Activated CD8-positive, alpha-beta memory T cell treated with anti-CD3 and anti-CD28 coated beads, Interleukin-2, amount 50 U/mL, for 48 hours (primary cell): ENCODE measurements around the gene ATP6V1F.

Experiments
- DNase-seq: peaks from one replicate; pipeline ENCODE4 v3.0.0-alpha.2; 2020

ATP6V1F gene

DNA sequence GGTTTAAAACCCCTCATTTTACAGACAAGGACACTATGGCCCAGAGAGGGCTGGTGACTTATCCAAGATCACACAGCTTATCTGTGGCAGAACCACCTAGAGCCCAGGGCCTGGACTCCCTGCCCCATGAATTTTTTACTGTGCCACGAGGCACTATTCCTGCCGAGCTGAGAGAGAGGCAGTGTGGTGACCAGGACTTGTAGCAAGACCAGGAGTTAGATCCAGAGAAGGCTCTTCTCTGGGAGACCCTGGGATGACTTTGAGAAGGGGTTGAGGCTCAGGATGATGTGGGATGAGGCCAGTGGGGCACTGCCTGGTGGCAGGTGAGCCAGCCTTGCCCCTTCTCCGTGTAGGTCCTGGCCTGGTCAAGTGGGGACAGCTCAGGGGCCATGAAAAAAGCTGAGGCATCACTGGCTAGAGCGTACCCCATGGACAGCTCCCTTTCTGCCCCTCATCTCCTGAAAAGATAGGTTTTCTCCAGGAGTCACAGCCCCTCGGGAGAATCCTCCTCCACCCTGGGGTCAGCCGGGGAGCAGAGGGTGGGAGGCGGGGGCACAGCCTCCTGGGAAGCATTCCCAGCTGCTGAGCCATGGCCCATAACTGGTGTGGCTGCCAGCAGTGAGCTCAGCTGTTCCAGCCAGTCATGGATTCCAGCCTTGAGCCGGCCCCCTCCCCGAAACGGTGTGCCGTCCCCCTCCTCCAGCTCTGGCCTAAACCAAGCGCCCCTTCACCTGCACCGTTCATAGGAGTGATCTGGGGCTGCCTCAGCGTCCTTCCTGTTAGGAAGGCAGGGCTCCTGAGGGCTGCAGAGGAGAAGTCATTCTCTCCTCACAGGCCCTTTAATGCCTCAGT is 26.6 kb upstream of the ATP6V1F start:
- no peak for DNase-seq

DNA sequence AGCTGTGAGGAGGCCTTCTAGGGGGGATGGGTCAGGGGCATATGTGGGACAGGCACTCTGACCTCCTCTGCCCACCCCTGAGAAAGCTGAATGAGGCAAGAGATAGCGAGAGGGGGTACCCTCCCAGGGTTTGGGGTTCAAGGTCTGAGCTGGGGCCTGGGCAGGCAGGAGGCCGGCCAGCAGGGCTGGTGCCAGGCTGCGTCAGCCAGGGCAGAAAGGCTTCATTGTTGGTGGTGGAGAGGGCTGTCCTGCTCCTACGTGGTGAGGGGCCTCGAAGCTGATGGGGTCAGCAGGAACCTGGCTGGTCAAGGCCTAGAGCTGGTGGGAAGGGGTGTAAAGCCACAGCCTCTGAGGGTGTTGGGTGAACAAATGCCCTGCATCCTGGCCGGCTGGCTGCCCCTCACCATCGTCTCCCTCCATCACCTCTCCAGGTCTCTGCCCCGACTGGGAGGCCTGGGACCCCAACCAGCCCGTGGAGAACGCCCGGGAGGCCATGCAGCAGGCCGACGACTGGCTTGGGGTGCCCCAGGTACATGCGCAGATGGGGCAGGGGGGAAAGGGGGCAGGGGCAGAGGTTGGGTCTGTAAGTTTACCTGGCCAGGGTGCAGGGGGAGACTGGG is 25.8 kb upstream of the ATP6V1F start:
- DNase-seq = no peak

DNA sequence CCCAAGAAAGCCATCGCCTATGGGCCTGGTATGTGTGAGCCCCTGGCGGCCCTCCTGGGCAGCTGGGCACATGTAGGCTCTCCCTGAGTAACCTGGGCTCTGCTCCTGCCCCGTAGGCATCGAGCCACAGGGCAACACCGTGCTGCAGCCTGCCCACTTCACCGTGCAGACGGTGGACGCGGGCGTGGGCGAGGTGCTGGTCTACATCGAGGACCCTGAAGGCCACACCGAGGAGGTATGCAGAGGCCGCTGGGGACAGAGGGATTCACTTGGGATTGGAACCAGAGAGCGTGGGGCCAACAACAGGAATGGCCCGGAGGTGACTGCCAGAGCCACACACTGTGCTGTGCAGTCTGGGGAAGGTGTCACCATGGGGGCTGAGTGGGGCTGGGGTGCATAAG is 25.1 kb upstream of the ATP6V1F start:
- DNase-seq = no peak

DNA sequence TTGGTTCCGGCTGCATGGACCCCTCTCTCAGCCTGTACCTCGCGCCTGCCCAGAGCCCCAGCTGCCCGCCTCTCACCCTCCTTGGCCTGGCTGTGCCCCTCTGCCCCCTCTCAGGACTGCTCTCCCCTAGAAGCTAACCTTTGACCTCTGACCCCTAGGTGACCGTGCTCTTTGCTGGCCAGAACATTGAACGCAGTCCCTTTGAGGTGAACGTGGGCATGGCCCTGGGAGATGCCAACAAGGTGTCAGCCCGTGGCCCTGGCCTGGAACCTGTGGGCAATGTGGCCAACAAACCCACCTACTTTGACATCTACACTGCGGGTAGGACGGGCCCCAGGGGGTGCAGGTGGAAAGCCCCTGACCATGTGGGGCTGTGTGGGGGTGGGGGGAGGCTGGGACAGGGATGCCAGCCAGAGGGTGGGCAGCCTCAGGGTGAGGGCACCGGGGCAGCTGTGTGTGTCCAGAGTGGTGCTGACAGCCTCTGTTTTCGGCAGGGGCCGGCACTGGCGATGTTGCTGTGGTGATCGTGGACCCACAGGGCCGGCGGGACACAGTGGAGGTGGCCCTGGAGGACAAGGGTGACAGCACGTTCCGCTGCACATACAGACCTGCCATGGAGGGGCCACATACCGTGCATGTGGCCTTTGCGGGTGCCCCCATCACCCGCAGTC is 24.4 kb upstream of the ATP6V1F start:
- DNase-seq = no peak

DNA sequence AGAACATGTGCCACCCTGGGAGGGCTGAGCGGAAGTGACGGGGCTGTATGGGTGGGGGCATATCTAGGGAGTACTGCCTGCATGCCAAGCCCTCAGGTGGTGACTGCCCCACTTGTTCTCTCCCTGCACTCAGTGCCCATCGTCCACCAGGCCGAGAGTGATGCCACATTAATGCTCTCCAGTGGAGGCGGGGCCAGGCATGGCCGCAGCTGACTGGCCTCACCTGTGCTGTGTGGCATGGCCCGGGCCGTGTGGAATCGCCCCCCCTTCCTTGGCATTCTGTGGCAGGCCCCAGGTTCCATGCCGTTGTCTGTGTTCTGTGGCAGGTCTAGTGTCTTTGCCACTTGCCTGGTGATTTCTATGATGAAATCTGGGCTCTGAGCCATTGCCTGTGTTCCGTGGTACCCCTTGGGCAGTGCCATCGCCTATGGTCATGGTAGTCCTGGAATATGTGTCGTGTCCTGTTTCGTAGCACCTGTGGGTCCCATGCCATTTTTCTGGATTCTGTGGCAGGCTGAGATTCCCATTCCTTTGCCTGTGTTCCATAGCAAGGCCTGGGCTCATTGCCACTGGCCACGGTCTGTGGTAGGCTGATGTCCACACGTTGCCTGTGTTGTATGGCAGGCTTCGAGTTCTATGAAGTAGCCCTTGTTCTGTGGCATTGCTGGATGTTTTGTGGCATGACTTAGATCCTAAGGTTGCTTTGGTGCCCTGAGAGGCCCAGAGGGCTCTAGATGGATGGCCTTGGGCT is 23.5 kb upstream of the ATP6V1F start:
- DNase-seq = no peak

DNA sequence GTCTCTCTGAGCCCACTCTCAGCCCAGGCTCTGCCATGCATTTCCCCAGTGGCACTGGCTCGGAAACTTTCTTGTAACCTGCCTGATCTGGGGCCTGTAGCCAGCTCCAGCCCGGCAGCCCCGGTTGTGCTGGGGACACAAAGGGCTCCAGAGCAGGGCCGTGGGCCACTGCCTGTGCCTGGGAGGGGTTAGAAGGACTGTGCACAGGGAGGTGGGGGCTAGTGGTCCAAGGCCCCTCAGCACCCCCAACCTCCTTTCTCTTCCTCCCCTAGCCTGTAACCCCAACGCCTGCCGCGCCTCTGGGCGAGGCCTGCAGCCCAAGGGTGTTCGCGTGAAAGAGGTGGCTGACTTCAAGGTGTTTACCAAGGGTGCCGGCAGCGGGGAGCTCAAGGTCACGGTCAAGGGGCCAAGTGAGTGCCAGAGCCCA is 22.9 kb upstream of the ATP6V1F start:
- DNase-seq = no peak

DNA sequence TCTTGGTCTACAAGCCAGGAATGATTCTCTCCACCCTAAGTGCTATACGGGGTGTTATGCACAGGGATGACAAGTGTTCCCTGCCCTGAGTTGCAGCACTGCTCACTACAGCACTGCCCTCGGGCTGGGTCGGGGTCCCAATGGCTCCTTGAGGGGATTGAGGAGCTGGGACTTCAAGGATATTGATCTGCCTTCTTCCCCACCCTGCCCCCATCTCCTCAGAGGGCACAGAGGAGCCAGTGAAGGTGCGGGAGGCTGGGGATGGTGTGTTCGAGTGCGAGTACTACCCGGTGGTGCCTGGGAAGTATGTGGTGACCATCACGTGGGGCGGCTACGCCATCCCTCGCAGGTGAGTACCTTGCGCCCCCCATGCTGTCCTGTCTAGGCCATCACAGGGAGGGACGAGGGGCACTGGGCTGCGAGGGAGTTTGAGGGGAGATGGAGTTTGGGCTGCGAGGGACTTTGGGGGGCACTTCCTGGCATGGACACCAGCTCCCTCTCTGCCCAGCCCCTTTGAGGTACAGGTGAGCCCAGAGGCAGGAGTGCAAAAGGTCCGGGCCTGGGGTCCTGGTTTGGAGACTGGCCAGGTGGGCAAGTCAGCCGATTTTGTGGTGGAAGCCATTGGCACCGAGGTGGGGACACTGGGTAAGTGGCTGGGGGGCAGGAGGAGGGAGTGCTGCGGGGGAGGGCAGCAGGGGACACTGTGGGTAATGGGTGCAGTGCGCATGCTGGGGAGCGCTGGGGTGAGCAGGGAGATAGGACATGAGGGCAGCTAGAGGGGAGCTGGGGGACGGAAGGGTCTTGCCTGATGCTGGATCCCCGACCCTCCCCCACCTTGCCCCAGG is 22.1 kb upstream of the ATP6V1F start:
- DNase-seq = no peak

DNA sequence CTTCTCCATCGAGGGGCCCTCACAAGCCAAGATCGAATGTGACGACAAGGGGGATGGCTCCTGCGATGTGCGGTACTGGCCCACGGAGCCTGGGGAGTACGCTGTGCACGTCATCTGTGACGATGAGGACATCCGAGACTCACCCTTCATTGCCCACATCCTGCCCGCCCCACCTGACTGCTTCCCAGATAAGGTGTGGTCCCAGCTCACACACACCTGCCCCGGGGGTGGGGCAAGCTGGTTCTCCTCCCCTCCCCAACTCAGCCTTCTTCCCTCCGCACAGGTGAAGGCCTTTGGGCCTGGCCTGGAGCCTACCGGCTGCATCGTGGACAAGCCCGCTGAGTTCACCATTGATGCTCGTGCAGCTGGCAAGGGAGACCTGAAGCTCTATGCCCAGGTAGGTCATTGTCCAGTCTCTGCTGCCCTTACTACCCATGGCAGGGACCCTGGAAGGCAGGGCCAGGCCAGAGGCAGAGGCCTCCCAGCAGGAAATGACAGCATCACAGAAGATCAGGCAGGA is 21.4 kb upstream of the ATP6V1F start:
- no peak for DNase-seq

DNA sequence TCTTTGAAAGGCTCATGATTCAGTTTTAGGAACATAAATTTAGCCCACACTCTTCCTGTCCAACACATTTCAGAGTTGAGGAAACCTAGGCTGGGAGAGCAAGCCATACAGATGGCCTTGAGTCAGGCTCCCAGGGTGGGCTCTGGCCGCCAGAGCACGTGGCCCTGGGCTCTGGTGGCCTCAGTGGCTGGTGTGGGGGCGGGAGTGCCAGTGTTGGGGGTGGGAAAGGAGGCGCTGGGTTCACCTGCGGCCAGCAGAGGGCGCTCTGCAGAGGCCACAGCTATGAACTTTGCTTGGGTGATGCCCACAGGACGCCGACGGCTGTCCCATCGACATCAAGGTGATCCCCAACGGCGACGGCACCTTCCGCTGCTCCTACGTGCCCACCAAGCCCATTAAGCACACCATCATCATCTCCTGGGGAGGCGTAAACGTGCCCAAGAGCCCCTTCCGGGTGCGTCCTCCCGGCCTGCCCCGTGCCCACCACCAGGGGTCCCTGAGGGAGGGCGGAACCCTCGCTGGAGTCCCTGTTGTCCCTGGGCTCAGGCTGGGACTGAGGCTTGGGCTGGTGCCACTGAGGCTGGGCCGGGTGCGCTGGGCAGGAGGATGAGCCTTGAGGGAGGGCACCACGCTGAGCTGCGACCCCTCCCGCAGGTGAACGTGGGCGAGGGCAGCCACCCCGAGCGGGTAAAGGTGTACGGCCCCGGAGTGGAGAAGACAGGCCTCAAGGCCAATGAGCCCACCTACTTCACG is 20.6 kb upstream of the ATP6V1F start:
- DNase-seq = peak; percentile 87

DNA sequence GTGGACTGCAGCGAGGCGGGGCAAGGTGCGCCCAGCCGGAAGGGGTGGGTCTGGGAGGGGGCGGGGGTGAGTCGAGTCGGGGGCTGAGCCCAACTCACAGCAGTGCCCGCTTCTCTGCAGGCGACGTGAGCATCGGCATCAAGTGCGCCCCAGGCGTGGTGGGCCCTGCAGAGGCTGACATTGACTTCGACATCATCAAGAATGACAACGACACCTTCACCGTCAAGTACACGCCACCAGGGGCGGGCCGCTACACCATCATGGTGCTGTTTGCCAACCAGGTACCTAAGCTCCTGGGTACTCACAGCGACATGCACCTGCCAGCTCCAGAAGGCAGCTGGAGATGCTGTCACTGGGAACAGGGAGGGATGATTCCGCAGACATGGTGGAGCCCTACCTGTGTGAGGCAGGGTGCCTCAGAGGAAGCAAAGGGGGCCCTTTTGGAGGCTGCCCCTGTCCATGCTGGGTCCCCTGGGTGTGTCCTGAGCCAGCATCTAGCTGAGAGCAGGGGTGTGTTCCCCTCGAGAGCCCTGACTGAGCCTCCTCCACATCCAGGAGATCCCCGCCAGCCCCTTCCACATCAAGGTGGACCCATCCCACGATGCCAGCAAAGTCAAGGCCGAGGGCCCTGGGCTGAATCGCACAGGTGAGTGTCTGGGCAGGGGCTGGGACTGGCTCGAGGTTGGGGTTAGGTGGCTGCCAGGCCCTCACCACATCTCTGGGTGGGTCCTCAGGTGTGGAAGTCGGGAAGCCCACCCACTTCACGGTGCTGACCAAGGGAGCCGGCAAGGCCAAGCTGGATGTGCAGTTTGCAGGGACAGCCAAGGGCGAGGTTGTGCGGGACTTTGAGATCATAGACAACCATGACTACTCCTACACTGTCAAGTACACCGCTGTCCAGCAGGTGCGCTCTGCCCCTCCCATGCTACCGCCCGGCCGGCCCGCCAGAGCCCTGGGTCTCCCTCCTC is 19.7 kb upstream of the ATP6V1F start:
- DNase-seq = no peak

DNA sequence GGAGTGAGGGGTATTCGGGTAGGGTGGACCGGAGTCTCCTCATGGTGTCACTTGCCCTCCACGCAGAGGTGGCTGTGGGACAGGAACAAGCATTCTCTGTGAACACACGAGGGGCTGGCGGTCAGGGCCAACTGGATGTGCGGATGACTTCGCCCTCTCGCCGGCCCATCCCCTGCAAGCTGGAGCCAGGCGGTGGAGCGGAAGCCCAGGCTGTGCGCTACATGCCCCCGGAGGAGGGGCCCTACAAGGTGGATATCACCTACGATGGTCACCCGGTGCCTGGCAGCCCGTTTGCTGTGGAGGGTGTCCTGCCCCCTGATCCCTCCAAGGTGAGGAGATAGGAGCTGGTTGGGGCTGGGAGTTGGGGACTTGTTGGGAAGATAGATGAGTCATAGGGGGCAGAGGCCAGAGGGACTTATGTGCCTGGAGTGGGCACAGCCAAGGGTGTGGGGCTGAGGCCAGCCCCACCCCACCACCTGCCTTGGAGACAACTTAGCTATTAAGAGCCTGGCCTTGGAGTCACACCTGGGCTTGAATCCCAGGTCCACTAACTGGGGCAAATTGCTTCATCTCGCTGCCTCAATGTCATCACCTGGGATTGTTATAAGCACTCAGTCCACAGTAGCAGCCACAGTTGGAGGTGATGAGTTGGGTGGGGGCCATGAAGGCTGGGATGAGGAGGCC is 18.6 kb upstream of the ATP6V1F start:
- no peak for DNase-seq

DNA sequence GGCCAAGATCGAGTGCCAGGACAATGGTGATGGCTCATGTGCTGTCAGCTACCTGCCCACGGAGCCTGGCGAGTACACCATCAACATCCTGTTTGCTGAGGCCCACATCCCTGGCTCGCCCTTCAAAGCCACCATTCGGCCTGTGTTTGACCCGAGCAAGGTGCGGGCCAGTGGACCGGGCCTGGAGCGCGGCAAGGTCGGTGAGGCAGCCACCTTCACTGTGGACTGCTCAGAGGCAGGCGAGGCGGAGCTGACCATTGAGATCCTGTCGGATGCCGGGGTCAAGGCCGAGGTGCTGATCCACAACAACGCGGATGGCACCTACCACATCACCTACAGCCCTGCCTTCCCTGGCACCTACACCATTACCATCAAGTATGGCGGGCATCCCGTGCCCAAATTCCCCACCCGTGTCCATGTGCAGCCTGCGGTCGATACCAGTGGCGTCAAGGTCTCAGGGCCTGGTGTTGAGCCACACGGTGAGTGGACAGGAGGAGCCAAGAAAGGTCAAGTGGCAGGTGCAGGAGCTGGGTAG is 17.8 kb upstream of the ATP6V1F start:
- DNase-seq = no peak

DNA sequence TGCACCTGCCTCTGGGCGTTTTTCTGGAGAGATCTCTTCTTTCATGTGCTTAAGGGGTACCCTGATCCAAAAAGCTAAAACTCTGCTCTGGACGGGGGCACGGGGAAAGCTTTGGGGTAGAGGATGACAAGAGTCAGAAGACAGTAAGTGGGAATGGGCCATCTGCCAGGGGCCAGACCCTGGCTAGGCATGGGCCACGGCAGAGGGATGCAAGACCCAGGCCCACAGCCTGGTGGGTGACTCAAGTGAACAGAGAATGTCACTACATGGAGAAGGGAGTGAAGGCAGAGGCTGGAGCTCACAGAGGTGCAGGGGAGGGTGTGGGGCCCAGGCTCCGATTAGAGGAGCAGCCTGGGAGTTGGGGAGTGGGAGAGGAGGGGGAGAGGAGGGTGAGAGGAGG is 17.2 kb upstream of the ATP6V1F start:
- no peak for DNase-seq

DNA sequence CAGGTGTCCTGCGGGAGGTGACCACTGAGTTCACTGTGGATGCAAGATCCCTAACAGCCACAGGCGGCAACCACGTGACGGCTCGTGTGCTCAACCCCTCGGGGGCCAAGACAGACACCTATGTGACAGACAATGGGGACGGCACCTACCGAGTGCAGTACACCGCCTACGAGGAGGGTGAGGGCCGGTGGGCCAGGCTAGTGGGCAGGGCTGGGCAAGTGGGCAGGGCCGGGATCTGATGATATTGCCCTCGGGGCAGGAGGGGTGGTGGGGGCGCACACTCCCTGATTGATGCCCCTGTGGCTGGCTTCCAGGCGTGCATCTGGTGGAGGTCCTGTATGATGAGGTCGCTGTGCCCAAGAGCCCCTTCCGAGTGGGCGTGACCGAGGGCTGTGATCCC is 16.7 kb upstream of the ATP6V1F start:
- no peak for DNase-seq

DNA sequence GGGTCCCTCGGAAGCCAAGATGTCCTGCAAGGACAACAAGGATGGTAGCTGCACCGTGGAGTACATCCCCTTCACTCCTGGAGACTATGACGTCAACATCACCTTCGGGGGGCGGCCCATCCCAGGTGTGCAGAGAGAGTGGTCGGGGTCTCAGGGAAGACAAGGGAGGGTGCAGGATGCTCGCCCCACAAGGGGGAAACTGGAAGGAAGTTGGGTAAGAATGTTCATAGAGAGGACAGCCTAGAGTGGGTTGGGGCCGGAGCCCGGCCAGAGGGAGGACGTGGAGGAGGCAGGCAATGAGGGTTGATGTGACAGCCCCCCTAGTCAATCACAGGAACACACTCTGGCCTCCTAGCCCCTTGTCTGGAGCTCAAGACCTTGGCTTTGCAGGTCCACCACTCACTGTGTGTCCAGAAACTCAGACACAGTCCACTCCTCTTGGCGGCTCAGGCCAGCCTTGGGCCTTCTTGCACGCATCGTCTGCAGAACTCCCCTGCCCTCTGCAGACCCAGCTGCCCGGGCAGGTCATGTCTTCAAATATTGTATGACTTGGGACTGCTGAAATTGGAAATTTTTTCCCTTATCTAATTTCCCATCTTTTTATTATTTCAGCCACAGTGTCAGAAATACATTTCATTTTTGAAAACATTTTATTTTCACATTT is 15.7 kb upstream of the ATP6V1F start:
- DNase-seq = no peak

DNA sequence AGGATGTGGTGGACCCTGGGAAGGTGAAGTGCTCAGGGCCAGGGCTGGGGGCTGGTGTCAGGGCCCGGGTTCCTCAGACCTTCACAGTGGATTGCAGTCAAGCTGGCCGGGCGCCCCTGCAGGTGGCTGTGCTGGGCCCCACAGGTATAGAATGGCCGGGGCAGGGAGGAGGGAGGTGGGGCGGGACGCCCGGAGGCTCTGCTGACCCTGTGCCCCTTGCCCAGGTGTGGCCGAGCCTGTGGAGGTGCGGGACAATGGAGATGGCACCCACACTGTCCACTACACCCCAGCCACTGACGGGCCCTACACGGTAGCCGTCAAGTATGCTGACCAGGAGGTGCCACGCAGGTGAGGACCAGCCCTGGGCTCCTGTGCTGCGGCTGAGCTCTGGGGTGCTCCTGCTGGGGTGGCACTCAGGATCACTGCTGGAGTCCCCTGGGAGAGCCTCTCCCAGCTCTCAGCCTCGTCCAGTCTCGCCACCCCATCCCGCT is 14.9 kb upstream of the ATP6V1F start:
- no peak for DNase-seq

DNA sequence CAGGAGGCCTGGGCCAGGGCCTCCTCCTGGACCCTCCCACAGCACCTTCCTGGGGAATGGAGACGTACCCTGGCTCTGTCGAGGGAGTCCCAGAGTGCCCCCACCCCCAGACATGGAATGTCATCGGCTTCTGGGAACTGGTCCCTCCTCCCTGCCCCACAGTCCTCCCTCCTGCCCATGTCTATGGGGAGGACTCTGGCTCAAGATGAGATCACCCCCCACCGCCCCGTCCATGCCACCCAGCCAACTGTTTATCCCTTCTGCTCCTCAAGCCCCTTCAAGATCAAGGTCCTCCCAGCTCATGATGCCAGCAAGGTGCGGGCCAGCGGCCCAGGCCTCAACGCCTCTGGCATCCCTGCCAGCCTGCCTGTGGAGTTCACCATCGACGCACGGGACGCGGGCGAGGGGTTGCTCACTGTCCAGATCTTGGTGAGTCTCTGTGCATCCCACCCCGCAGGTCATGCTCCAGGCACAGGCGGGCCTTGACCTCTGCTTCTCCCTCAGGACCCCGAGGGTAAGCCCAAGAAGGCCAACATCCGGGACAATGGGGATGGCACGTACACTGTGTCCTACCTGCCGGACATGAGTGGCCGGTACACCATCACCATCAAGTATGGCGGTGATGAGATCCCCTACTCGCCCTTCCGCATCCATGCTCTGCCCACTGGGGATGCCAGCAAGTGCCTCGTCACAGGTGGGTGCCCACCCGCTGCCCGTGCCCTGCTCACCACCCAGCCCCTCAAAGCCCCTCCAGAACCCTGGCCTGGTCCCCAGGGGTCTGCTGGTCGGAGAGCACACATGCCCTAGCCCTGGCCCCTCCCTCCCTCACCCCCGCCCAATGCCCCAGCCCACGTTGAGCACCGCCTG is 14.1 kb upstream of the ATP6V1F start:
- no peak for DNase-seq

DNA sequence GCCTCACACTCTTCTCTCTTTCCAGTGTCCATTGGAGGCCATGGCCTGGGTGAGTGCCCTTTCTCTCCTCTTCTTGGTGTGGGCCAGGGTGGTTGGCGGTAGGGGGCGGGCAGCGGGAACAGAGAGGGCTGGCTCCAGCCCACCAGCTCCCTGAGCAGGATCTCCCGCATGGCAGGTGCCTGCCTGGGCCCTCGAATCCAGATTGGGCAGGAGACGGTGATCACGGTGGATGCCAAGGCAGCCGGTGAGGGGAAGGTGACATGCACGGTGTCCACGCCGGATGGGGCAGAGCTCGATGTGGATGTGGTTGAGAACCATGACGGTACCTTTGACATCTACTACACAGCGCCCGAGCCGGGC is 13.5 kb upstream of the ATP6V1F start:
- no peak for DNase-seq
